K562 (cell line): ENCODE measurements around the gene RBP7. TPM values are rescaled to one million over a fixed set of nuclear protein-coding genes. Genes with fewer than 3 reads are reported as not detected.

ENCODE experiments used
- ATAC-seq: fragments of 200-7000 bp; cut with Tn5 transposase; 3 replicates; pipeline ENCODE4 v1.9.1; 2020; ENCODE audit warnings: moderate library complexity
- BruUV-seq: library from RNA; stranded (reverse); fragments of 400-500 nt; replicated peaks from 2 replicates; lab custom pipeline; 2021; lab: Mats Ljungman, UMichigan
- CTCF ChIA-PET: fragments of 300-600 bp; formaldehyde crosslinking; extraction: SDS; loops from one replicate; lab custom pipeline; 2021; ENCODE audit warnings: low intra/inter-chr PET ratio; lab: Yijun Ruan, JAX
- POLR2A ChIA-PET: fragments of 300-600, 350-650 bp; sonication (Branson Sonifier 250); formaldehyde crosslinking; extraction: SDS; loops from one replicate; lab custom pipeline; 2021; ENCODE audit warnings: antibody characterized with exemption, inconsistent platforms; lab: Yijun Ruan, JAX
- DNase-seq, 4 experiments: peaks; one replicate each; pipeline versions ENCODE4 v3.0.0 to v3.0.0-alpha.2; 2011 to 2018; ENCODE audit warnings: low spot score in 3 of 4, mixed read lengths in 3 of 4; ENCODE audit errors: extremely low read depth in 1 of 4
- FAIRE-seq: peaks from 2 replicates; lab custom pipeline; 2011; peaks lifted over from hg19 to GRCh38; lab: Jason Lieb, UNC
- H2AFZ ChIP-seq: 2 replicates; pipeline ENCODE4 v1.6.0; 2011; ENCODE audit warnings: low read depth, low read length, control low read depth, inconsistent platforms
- H3K27ac ChIP-seq: fragments of 200-600 bp; 3 replicates; pipeline ENCODE4 v1.8.0; 2011; ENCODE audit warnings: low read depth, mild to moderate bottlenecking, control low read depth, inconsistent platforms, low read length, moderate library complexity, mixed read lengths; ENCODE audit errors: extremely low read depth
- H3K27me3 ChIP-seq, 2 experiments: fragments of 300-600 bp in 1 of 2; 2 replicates in 1 of 2; 3 replicates in 1 of 2; pipeline versions ENCODE4 v1.6.0 to v1.8.0; 2011; ENCODE audit warnings: inconsistent platforms in 2 of 2, low read length in 2 of 2, mild to moderate bottlenecking in 1 of 2, mixed read lengths in 1 of 2, moderate library complexity in 1 of 2; ENCODE audit not compliant: control insufficient read depth in 2 of 2, insufficient read depth in 2 of 2
- H3K36me3 ChIP-seq: fragments of 300-600 bp; 3 replicates; pipeline ENCODE4 v1.8.0; 2011; ENCODE audit warnings: mild to moderate bottlenecking, low read length, inconsistent platforms; ENCODE audit not compliant: control insufficient read depth, insufficient read depth
- H3K4me1 ChIP-seq, 2 experiments: fragments of 200-600 bp in 1 of 2; replicated peaks in 1 of 2; 2 replicates in 1 of 2; 3 replicates in 1 of 2; pipeline versions ENCODE4 v1.5.1 to v1.8.0; 2011; ENCODE audit warnings: inconsistent platforms in 2 of 2, low read length in 2 of 2, mild to moderate bottlenecking in 1 of 2, mixed read lengths in 1 of 2, moderate library complexity in 1 of 2; ENCODE audit not compliant: control insufficient read depth in 2 of 2, insufficient read depth in 2 of 2
- H3K4me2 ChIP-seq: 2 replicates; pipeline ENCODE4 v1.6.1; 2011; ENCODE audit warnings: low read length, control low read depth, inconsistent platforms, mixed read lengths; ENCODE audit not compliant: insufficient read depth
- H3K4me3 ChIP-seq: fragments of 200-600 bp; sonication (generic), shearing (Covaris generic); 2 replicates; pipeline ENCODE4 v1.5.1; 2016; ENCODE audit warnings: control low read depth, inconsistent platforms
- H3K79me2 ChIP-seq: fragments of 200-600 bp; 3 replicates; pipeline ENCODE4 v1.8.0; 2011; ENCODE audit warnings: low read length, inconsistent platforms; ENCODE audit not compliant: control insufficient read depth, insufficient read depth
- H3K9ac ChIP-seq, 2 experiments: 2 replicates each; pipeline versions ENCODE4 v1.6.0 to v1.6.1; 2011; ENCODE audit warnings: low read depth in 2 of 2, low read length in 2 of 2, control low read depth in 1 of 2, inconsistent platforms in 1 of 2, mild to moderate bottlenecking in 1 of 2, mixed read lengths in 1 of 2; ENCODE audit not compliant: insufficient read depth in 1 of 2
- H3K9me1 ChIP-seq: one replicate; pipeline ENCODE4 v1.6.0; 2011; ENCODE audit warnings: inconsistent platforms, mild to moderate bottlenecking, low read length, moderate library complexity; ENCODE audit not compliant: control insufficient read depth, insufficient read depth
- H3K9me3 ChIP-seq: replicated peaks from 2 replicates; pipeline ENCODE4 v1.5.1; 2011; ENCODE audit warnings: low read depth, low read length, inconsistent platforms; ENCODE audit not compliant: control insufficient read depth, insufficient read depth
- H4K20me1 ChIP-seq: replicated peaks from 2 replicates; pipeline ENCODE4 v1.6.1; 2011; ENCODE audit warnings: low read length, inconsistent platforms, mixed read lengths; ENCODE audit not compliant: control insufficient read depth, insufficient read depth
- ARID1B ChIP-seq: fragments of 450-650 bp; IDR thresholded peaks from 2 replicates; pipeline ENCODE4 v1.6.1; 2016; ENCODE audit warnings: antibody characterized with exemption, mild to moderate bottlenecking, inconsistent platforms
- CBFA2T3 ChIP-seq: fragments of 450-650 bp; IDR thresholded peaks from 2 replicates; pipeline ENCODE4 v1.6.1; 2017
- COPS2 ChIP-seq: fragments of 450-650 bp; conservative IDR thresholded peaks from 2 replicates; pipeline ENCODE4 v1.6.1; 2016; ENCODE audit warnings: mild to moderate bottlenecking, moderate library complexity
- DPF2 ChIP-seq: fragments of 450-650 bp; IDR thresholded peaks from 2 replicates; pipeline ENCODE4 v1.6.1; 2016
- ETV5 ChIP-seq: sonication (generic); formaldehyde crosslinking; IDR thresholded peaks from 2 replicates; pipeline ENCODE4 v1.4.0; 2020; ENCODE audit warnings: low read depth, mild to moderate bottlenecking, missing genetic modification reagents
- FOS ChIP-seq: IDR thresholded peaks from 3 replicates; pipeline ENCODE4 v1.6.1; 2011; ENCODE audit not compliant: insufficient read length; ENCODE audit errors: extremely low read depth
- FOXA1 ChIP-seq: fragments of 450-650 bp; IDR thresholded peaks from 2 replicates; pipeline ENCODE4 v1.6.1; 2016; ENCODE audit warnings: mild to moderate bottlenecking, borderline replicate concordance
- GABPA ChIP-seq: fragments of 200-800 bp; sonication (Bioruptor generic); conservative IDR thresholded peaks from 2 replicates; pipeline ENCODE4 v1.6.1; 2016; ENCODE audit warnings: low read depth, missing genetic modification characterization, missing compliant biosample characterization
- KDM1A ChIP-seq, 2 experiments: fragments of 450-650 bp; IDR thresholded peaks; 2 replicates each; pipeline ENCODE4 v1.6.1; 2016; ENCODE audit warnings: mild to moderate bottlenecking in 2 of 2
- KDM5B ChIP-seq: fragments of 200-600 bp; sonication (generic); IDR thresholded peaks from 2 replicates; pipeline ENCODE4 v1.6.1; 2012; ENCODE audit warnings: low read depth, mild to moderate bottlenecking, moderate library complexity, low read length, control low read depth, inconsistent platforms; ENCODE audit not compliant: insufficient replicate concordance
- L3MBTL2 ChIP-seq: fragments of 450-650 bp; IDR thresholded peaks from 2 replicates; pipeline ENCODE4 v1.6.1; 2016; ENCODE audit warnings: mild to moderate bottlenecking, moderate library complexity
- MBD2 ChIP-seq: sonication (generic); IDR thresholded peaks from 2 replicates; pipeline ENCODE4 v1.6.1; 2016; ENCODE audit warnings: low read depth, borderline replicate concordance
- MECOM ChIP-seq: fragments of 250-450 bp; sonication (Bioruptor Pico); IDR thresholded peaks from 2 replicates; pipeline ENCODE4 v1.8.0; 2022; ENCODE audit warnings: inconsistent platforms
- MXI1 ChIP-seq: IDR thresholded peaks from 2 replicates; pipeline ENCODE4 v1.6.1; 2011; ENCODE audit warnings: low read depth, mild to moderate bottlenecking, improper control_type of control experiment, low read length
- PHB2 ChIP-seq: fragments of 450-650 bp; IDR thresholded peaks from 2 replicates; pipeline ENCODE4 v1.6.1; 2017; ENCODE audit warnings: low read depth
- POLR2AphosphoS5 ChIP-seq: IDR thresholded peaks from 2 replicates; pipeline ENCODE4 v1.6.1; 2011; ENCODE audit warnings: mild to moderate bottlenecking, low read depth, low read length, moderate library complexity; ENCODE audit not compliant: control insufficient read depth, insufficient read depth
- TAL1 ChIP-seq: fragments of 450-650 bp; IDR thresholded peaks from 2 replicates; pipeline ENCODE4 v1.6.1; 2016; ENCODE audit warnings: mild to moderate bottlenecking
- TRIM24 ChIP-seq, 2 experiments: fragments of 450-650 bp; IDR thresholded peaks; 2 replicates each; pipeline ENCODE4 v1.6.1; 2016
- ZNF583 ChIP-seq: fragments of 250-450 bp; sonication (Bioruptor Pico); IDR thresholded peaks from 2 replicates; pipeline ENCODE4 v1.4.0; 2020
- WGBS: fragments of 100-300 bp; shearing (Covaris generic); methylation state at CpG from one replicate; pipeline ENCODE4 v1.1.6; 2016; ENCODE audit warnings: low coverage, mixed read lengths; ENCODE audit not compliant: insufficient coverage; ENCODE audit errors: missing lambda C conversion rate; 5-methylcytosine and 5-hydroxymethylcytosine counted together
- in situ Hi-C: fragments of 300-500 bp; cut with MboI; formaldehyde crosslinking; loops from 4 replicates; pipeline ENCODE4 v1.15.0; 2018; ENCODE audit warnings: inconsistent platforms, mixed read lengths
- intact Hi-C: fragments of 100-400 bp; cut with micrococcal nuclease; formaldehyde crosslinking; loops from 2 replicates; pipeline ENCODE4 v1.14.2; 2022
- polyA plus RNA-seq, 8 experiments: library from polyadenylated mRNA; depleted of rRNA in 4 of 8; stranded (reverse) in 5 of 8; unstranded in 3 of 8; fragments of >200 nt; fragmentation: Nextera tagmentation in 2 of 8; fragmentation: Illumina TruSeq in 1 of 8; extraction: Ambion mirVana in 2 of 8; extraction: Trizol in 1 of 8; gene quantifications; 2 replicates each; pipeline versions ENCODE4 v1.2.1 to v1.2.3, GENCODE V29; 2011 to 2014; ENCODE audit warnings: inconsistent platforms in 1 of 8, missing spikeins in 1 of 8
- total RNA-seq, 7 experiments: library from RNA; depleted of rRNA in 6 of 7; stranded (reverse); fragments of >200 nt in 6 of 7; fragmentation: Illumina TruSeq in 2 of 7; extraction: Trizol in 2 of 7; gene quantifications; 2 replicates each; pipeline versions ENCODE4 v1.2.1 to v1.2.3, GENCODE V29; 2011 to 2021; ENCODE audit warnings: low replicate concordance in 1 of 7
- TF ChIP-seq, protein P1 (sequence below): fragments of 450-650 bp; formaldehyde crosslinking; IDR thresholded peaks from 2 replicates; pipeline ENCODE4 v1.4.0; 2022; ENCODE audit warnings: missing genetic modification characterization
- TF ChIP-seq, protein P2 (sequence below): IDR thresholded peaks from 2 replicates; pipeline ENCODE4 v1.6.1; 2014; ENCODE audit warnings: antibody characterized with exemption

The RBP7 gene
- total and polyA plus RNA-seq, 9 of the 15 experiments (the other 6 are each of a cell fraction or from before 2014, with no cell fraction given), result not detected

DNA sequence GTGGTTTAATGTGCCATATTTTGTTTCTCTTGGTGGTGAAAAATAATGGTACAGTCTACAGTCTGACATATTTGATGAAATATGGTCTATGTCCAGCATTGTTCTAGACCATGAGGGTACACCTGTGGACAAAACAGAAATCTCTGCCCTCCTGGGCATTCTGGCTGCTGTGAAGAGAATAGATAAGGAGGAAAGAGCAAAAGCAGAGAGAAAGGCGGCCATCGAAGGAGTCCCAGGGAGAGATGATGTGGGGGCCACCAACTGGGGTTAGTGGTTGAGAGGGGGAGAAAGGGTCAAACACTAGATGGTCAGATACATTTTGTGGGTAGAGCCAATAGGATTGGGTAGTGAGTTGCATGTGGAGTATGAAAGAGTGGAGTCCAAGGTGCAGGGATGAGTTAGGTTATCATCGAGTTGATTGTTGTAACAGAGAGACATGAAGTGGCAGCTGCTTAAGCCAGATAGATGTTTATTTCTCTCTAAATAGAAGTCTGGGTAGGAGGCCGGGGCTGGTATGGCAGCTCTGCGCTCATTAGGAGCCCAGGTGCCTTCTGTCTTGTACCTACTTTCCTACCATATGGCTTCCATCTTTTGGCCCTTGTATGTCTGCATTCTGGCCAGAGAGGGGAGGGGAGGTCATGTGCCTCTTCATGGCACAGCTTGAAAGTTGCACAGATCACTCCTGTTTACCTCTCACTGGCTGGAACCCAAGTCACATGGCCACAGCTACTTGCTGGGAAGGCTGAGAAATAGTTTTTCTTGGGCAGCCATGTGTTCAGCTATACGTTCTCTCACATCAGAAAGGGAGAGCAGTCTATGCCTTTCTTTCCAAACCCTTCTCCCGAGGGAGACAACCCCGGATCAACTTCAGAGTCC is 48.7 kb downstream of the RBP7 start:
- ChIA-PET CTCF (no interaction called here), POLR2A (interaction anchor here (0.7 to 3.7 kb wide), 8 partner anchors 8 to 357 kb away, joined by 3 to 33 read pairs (median 4); partner anchors contain the start of gene UBE4B)
- FAIRE-seq (peak; percentile 69), DNase-seq (peak; percentile 49 to 72 (median 52)), ATAC-seq (peak; percentile 88)
- intact Hi-C loops (no loop called here), in situ Hi-C loops (no loop called here)
- Histone ChIP-seq H4K20me1 (peaks cover 26% of the 10 kb centered on the region), H3K79me2 (peaks cover 88% of the 10 kb centered on the region), H3K4me1 (peaks cover 10 to 26% of the 10 kb centered on the region in 2 experiments; a peak in 4 of 5 replicates), H3K27me3 (no peaks in the 10 kb centered on the region), H3K36me3 (peaks cover 70% of the 10 kb centered on the region), H3K4me3 (no peak overlapping the region), H2AFZ (no peak overlapping the region), H3K9ac (peak overlapping the region in 1 of 2 experiments; percentile 79; a peak in 1 of 4 replicates), H3K9me3 (no peaks in the 10 kb centered on the region), H3K27ac (peak overlapping the region; percentile 33; the same call in 2 of the 3 replicates), H3K4me2 (peak overlapping the region; percentile 58), H3K9me1 (peaks cover 7% of the 10 kb centered on the region)
- WGBS, result 28% methylated on average over 8 of the region's 8 CpGs
- BruUV-seq, result no TSS peak
- TF ChIP-seq TRIM24 (IDR thresholded peaks at IDR 0.05) (peak in 1 of 2 experiments; percentile 33; a peak in 1 of 4 replicates), CBFA2T3 (peak; percentile 92), MXI1 (no peak), ARID1B (peak; percentile 83), MBD2 (0 out of 2 replicates have a peak, but pooled peaks have one; percentile 20), DPF2 (0 out of 2 replicates have a peak, but pooled peaks have one; percentile 57), FOXA1 (no peak), COPS2 (no peak), MECOM (CRISPR knock-in tag) (0 out of 2 replicates have a peak, but pooled peaks have one; percentile 34), PHB2 (peak; percentile 45; the same call in 1 of the 2 replicates), L3MBTL2 (0 out of 2 replicates have a peak, but pooled peaks have one; percentile 46), ZNF583 (CRISPR knock-in tag) (peak; percentile 27; the same call in 1 of the 2 replicates), POLR2AphosphoS5 (peak; percentile 74; the same call in 1 of the 2 replicates), TAL1 (peak; percentile 84), FOS (no peak), KDM5B (no peak), KDM1A (IDR thresholded peaks at IDR 0.05) (peak; percentile 56 to 62; a peak in 3 of 4 replicates), GABPA (tag) (no peak), ETV5 (CRISPR knock-in tag) (0 out of 2 replicates have a peak, but pooled peaks have one; percentile 44)
- TF ChIP-seq, protein P1, sequence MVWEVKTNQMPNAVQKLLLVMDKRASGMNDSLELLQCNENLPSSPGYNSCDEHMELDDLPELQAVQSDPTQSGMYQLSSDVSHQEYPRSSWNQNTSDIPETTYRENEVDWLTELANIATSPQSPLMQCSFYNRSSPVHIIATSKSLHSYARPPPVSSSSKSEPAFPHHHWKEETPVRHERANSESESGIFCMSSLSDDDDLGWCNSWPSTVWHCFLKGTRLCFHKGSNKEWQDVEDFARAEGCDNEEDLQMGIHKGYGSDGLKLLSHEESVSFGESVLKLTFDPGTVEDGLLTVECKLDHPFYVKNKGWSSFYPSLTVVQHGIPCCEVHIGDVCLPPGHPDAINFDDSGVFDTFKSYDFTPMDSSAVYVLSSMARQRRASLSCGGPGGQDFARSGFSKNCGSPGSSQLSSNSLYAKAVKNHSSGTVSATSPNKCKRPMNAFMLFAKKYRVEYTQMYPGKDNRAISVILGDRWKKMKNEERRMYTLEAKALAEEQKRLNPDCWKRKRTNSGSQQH, result peak; percentile 69; the same call in 1 of the 2 replicates
- TF ChIP-seq, protein P2, sequence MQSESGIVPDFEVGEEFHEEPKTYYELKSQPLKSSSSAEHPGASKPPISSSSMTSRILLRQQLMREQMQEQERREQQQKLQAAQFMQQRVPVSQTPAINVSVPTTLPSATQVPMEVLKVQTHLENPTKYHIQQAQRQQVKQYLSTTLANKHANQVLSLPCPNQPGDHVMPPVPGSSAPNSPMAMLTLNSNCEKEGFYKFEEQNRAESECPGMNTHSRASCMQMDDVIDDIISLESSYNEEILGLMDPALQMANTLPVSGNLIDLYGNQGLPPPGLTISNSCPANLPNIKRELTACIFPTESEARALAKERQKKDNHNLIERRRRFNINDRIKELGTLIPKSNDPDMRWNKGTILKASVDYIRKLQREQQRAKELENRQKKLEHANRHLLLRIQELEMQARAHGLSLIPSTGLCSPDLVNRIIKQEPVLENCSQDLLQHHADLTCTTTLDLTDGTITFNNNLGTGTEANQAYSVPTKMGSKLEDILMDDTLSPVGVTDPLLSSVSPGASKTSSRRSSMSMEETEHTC, result peak; percentile 15; the same call in 1 of the 2 replicates
